Renal cortical epithelial cell (primary cell): ENCODE results near the gene PSMB2. TPM values are rescaled to one million over a fixed set of nuclear protein-coding genes. Genes with fewer than 3 reads are reported as not detected.
A peak's percentile ranks its signal among the peaks of the same experiment; 100 is the strongest.

Experiments
- DNase-seq: peaks from one replicate; pipeline ENCODE4 v3.0.0-alpha.2; 2011; ENCODE audit warnings: low read depth
- total RNA-seq: library from RNA; depleted of rRNA; stranded (reverse); fragments of >200 nt; gene quantifications from 2 replicates; pipeline ENCODE4 v1.2.3, GENCODE V29; 2014

PSMB2 gene
- total RNA-seq, 1 donor from 2014 or later: 31.5 TPM

DNA sequence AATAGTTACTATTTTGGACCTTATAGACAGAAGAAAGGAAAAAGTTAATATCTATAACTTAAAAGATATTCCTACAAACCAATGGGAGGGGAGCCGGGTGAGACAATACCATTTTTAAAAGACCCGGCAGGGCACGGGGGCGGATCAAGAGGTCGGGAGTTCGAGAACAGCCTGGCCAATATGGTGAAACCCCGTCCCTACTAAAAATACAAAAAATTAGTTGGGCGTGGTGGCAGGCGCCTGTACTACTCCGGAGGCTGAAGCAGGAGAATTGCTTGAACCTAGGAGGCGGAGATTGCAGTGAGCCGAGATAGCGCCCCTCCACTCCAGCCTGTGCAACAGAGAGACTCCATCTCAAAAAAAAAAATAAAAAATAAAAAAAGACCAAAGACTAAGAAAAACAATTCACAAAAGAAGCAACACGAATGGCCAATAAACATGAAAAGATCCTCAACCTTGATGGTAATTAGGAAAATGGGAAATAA, 1.2 kb upstream of the PSMB2 start:
- DNase-seq: no peak

DNA sequence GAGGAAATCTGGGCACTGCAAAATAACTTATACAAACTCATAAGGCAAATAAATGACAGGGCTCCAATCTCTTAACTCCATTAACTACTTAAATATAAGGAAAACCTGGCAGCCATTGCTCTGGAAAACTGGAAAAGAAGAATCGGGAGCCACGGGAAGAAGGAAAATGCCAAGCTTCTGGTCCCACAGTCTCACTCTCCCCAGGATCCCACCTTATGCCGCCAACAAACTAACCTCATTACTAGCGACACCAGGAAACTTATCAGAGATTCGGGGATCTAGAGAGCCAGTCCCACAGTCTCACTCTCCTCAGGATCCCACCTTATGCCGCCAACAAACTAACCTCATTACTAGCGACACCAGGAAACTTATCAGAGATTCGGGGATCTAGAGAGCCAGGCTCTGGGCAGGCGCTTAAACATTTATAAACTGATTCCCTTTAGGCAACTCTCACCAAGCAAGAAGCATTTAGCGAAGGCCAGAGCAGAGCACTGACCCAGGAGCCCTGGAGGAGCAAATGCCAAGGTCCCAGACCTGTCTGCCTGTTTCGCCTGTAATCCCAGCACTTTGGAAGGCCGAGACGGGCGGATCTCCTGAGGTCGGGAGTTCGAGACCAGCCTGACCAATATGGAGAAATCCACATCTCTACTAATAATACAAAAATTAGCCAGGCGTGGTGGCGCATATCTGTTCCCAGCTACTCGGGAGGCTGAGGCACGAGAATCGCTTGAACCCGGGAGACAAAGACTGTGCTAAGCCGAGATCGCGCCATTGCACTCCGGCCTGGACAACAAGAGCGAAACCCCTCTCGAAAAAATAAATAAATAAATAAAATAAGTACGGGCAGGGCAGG, 720 bp downstream of the PSMB2 start:
- DNase-seq: no peak

DNA sequence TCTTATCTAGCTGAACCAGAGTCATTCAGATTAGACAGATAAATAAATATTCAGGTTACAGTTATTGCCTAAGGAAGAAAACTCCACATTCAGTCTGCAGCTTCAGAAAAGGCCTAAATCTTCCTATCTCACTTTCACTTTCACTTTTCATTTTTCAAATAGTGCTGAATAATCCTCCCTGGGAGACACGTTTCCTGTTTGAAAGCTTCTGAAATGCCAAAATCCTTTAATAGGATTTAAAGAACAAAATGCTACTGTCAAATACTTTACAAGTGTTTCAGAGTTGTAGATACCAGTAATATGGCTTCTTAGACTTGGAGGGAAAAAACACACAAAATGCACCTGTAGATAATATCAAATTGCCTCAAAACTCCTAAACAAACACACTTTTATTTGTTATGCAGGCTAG, 3.9 kb downstream of the PSMB2 start:
- DNase-seq: peak; percentile 57

DNA sequence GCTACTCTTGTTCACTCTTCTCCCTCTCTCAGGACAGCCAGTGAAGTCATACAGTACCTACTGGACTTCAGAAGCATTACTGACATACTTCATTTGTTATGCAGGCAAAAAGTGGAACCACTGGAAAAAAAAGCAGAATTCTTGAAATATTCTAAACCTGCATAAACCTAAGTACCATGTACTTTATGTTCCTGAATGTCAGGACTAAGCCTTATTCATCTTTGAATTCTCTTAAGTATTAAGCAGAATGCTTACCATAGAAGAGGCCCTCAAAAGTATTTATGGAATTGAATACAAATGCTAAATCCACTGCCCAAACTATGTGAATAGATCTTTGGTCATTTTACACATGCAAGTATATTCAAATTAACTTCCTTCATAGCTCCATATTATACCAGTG, 7.8 kb downstream of the PSMB2 start:
- DNase-seq: no peak

DNA sequence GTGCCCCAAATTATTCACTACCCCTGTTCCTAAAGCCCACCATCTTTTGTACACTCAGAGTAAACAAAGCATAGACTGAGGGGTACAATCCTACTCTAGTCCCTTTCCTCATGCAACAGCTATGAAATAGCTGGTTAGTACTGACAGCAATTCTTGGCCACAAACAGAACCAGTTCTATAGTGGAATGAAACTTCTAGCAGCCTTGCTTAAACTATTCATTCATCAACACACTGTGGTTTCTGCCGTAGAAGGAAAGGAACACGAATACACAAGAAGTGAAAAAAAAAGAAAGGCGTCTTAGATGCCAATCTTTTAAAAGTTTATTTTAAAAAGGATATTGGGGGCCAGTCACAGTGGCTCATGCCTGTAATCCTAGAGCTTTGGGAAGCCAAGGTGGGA, 9.9 kb downstream of the PSMB2 start:
- no peak for DNase-seq

DNA sequence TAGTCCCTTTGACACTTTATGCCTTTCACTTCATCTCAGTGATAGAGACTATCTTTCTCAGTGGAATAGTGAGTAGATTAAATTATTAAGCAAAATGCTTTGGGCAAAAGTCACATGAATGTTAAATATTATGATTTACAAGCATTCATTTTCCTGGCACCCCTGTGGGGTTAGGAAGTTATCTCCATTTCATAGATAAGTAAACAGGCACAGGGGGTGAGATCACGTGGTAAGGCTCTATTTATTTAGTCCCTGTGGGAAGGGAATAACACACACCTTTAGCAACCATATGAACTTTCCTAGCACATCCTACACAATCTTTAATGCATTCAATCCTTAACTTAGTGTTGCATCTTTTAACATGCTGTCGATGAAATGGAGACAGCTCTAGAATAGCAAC, 12.3 kb downstream of the PSMB2 start:
- DNase-seq: no peak

DNA sequence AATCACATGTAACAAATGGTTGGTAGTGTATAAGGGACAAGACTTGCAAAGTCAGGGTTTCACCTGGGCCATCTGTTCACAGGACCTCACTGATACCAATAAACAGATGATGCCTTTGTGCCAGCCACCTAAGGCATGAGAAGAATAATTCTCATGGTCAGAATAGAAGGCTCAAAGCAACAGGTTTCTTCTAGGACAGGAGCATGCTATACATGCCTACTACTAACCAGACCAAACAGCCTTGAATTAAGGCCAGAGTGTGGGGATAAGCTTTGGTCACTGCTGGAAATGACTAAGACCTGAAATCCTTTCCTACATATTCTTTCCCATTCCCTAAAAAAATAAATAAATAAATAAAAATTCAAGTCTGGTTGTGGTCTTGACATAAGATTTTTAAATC, 17.5 kb downstream of the PSMB2 start:
- no peak for DNase-seq

DNA sequence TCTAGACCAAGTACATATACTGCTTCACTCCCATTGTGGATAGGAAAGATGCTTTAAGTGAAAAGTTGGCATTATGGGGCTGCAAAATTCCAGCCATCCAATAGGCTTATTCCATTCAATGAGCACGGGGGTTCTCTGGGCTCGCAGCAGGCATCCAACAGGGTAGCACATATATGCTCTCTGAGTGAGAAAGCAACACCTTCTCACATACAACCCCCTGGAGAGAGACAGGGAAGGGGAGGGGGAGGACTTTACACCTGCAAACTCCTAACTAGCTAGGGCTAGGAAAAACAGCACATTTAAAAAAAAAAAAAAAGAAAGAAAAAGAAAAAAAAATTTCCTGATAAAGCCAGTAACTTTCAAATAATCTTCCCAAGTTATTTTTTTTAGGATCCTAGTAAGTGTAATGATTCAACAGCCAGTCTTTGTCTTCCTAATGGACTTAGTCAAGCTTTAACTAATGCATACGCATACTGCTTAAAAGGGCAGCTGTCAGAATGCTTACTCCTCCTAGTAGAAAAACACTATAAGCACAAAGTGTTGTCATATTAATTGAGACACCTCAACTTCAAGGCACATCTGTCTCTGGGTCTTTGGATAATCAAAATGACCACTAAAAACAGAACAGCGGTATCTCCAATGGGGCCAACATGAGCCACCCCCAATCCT, 18.7 kb downstream of the PSMB2 start:
- DNase-seq: no peak

DNA sequence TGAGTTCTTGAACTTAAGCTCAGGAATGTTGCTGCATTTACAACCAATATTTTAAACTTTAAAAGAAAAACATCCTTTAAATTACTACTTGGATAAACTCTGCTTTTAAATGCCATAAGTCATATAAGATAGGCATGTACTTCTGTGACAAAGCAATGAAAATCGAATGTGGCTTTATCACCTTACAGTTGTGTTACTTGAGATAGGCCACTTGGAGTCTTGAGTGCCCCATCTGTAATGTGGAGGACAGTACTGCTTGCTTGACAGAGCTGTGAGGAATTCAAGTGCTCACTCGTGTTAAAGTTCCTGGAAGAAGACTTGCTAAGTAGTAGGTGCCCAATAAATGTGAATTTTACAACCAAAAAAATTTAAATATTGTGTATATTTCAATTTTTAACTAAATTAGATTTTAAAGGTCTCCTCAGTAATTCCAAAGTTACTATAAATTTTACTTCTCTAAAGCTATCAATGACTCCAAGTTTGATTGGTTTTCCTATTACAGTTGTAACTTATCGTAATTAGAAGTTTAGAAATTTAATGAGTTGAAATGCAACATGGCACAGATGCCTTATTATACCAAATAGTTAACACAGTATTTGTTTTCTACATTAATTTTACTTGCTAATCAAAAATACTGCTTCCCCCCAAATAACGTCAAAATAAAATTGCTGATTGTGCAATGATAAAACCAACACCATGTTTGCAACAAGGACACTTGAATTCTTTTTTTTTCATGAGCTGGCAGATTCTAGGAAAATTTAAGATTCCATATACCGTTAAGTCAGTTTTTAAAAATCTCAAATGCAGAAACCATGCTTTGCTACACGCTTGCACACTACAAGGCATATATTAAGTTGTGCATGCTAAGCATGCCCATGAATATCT, 21.8 kb downstream of the PSMB2 start:
- DNase-seq: no peak

DNA sequence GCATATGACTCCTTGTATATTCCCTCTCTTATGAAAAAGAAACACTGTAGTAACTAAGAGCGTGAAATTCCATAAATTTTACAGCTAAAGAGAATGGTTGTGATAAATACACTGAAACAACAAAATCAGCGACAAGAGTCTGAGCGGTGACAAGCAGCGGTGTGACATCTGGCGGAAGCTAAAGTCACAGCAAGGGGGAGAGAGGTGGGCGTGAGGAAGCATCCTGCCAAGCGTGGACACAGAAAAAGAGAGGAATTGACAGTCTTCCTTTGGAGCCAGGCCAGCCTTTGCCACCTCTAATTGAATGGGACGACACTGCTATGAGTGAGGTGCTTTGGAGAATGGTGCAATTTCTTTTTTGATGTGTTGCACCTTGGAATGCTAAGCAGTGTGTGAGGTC, 25.9 kb downstream of the PSMB2 start:
- DNase-seq: no peak

DNA sequence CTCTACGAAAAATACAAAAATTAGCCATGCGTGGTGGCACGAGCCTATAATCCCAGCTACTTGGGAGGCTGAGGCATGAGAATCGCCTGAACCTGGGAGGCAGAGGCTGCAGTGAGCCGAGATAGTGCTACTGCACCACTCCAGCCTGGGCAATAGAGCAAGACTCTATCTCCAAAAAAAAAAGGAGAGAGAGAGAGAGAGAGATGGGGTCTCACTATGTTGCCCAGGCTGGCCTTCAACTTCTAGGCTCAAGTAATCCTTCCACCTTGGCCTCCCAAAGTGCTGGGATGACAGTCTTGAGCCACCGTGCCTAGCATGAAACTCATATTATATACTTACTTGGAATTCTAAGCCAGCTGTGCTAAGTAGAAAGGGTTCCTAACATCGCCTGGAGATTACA, 29.7 kb downstream of the PSMB2 start:
- no peak for DNase-seq

DNA sequence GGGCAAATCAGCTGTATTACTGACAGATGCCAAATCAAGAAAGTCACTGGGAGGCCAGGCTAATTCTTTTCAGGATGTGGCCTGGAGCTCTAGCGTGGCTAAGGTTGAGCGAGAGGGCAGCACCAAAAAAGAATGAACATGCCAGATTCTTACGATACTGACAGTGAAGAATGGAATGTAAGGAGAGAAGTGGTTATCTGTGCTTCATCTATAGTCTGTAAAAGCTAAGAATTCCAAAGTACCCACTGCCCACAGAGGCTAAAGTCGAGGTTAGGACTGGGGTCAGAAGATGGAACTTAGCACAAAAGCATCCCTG, 35.5 kb downstream of the PSMB2 start:
- peak; percentile 6 for DNase-seq

DNA sequence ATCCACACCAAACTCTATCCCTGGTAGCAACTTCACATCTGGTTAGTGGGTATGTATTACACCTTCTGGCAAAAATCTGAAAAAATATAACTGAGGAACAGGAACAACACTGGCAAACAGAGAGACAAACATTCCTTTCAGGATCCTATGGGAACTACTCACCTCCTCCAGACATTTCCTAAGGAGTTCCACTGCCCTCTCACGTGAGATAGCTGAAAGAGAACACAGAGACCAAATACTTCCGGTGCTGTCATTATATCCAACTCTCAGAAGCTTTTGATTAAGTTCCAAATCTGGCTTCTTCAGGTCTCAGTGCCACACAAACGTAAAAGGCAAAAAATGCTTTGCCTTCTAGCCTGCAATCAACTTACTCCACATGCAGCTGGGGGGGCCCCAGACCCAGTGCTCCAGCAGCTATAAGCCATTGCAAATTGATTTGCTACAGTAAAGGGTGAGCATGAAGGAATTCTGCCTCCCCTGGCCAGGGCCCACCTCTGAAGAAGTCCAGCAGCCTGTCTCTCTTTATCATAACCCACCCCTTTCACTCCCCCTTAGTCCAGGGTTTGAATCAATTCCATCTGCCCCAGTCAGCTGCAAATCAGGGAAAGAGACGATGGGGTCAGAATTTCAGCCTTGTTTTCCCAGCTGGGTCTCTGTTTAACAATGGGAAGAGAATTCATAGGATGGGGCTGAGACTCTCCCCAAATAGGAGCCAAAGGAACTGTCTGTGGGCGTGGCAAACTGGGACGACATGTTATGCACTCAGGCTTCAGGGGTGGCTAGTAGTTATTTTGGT, 36.1 kb downstream of the PSMB2 start:
- DNase-seq: no peak

DNA sequence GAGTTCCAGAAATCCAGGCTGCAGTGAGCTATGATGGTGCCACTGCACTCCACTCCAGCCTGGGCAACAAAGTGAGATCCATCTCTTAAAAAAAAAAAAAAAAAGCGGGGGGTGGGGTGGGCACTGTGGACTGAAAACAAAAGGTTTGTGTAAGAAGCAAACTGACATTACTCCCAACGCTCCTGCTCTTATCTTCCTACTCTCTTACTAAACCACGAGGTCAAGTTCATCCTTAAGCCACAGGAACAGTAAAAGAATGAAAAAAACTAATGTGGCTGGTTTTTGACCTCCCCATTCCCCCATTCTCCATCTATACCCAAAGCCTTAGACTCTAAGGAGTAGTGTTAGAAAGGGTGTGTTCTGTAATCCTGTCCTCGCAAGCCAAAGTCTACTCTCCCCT, 37.4 kb downstream of the PSMB2 start:
- no peak for DNase-seq

DNA sequence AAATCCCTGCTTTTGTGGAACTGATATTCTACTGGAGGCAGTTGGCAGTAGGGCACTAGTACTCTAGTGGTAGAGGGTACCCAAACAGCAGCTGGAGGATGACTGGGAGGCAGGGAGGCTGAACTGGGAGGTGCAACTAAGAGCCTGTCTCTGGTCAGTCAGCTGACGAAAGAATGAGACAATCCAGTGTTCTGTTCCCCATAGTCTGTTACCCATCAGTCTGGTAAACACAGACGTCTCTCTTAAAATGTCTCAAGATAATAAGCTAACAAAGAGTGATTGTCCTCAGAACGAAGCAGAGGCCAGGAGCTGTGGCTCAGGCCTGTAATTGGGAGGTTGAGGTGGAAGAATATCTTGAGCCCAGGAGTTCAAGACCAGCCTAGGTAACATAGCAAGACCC, 37.9 kb downstream of the PSMB2 start:
- no peak for DNase-seq

DNA sequence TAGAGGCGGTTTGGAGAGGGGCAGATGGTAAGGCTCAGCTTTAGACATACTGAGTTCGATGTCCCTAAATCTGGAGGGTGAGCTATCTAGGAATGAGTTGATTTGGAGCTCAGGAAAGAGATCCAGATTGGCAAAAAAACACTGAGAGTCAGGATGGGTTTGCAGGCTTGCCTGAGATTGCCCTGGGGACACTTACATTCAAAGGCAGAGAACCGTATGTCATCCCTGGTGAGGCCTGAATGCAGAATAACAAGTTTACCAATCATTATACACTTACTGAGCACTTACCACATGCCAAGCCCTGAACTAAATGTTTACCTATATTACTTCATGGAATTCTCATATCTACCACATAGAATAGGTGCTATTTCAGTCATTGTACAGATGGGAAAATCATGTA, 40.7 kb downstream of the PSMB2 start:
- DNase-seq: no peak

DNA sequence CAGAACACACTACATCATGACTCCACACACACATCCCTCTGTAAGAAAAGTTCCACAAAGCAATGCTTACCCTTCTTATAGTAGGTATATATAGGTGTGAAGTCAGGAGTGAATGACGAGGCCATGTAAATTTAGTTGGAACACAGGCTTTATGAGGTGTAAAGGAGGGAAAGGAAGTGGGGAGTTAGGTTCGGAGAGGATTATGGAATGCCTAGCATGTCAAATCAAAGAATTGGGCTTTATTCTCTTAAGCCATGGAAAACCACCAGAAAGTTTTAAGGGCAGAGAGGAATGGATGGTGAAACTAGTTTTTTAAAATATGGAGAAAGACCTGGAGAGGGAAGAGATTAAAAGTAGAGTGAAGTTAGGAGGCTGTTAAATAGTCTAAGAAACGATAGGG, 41.9 kb downstream of the PSMB2 start:
- no peak for DNase-seq

DNA sequence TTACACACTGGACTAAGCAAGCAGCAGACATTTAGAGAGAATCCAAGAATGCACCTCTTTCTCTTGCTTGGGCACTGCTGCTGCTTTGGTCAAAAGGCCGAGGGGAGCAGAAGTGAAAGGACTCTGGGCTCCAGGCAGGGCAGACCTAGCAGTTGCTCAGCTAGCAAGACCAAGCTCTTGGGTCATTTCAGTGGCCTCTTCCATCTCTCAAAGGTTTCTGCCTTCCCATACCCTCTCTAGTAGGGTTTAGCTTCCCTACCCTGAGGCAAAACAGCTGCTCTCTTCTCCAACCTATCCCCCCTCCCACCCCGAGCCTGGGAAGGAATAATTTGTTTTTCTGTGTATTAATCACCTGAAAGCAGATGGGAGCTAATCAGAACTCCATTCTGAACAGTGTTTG, 42.4 kb downstream of the PSMB2 start:
- DNase-seq: no peak

DNA sequence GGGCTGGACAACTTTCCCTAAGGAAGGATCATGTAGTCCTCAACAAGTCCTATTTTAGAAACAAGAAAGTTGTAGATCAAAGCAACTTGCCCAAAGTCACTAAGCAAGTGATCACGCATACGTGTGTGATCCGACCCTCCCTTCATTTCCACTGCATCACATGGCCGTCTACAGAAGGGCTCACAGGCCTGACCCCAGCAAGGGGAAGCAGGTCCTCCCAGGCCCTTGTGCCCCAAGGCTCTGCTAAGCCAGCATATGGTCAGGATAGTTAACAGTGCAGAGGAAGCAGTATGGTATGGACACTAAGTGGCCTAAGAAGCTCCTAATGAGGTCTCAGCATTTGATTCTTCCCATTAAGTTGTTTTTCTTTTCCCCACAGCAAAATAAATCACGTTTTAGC, 43.5 kb downstream of the PSMB2 start:
- no peak for DNase-seq

DNA sequence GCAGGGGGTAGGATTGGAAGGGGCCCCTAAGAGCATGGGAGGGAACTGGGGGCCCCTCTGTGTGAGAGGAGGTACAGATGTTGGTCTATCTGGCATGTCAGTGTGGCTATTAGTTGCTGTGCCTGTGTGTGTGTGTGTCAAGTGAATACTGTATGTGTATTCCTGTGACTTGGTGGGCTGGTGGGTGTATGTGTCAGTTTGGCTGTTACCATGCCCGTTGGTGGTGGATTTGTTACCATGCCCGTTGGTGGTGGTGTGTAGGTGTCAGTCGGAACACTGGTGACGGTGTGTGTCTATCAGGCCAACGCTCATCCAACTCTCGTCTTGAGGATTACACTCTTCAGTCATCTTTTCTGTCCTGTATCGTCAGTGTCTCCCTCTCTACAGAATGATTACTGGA, 45.6 kb downstream of the PSMB2 start:
- no peak for DNase-seq

DNA sequence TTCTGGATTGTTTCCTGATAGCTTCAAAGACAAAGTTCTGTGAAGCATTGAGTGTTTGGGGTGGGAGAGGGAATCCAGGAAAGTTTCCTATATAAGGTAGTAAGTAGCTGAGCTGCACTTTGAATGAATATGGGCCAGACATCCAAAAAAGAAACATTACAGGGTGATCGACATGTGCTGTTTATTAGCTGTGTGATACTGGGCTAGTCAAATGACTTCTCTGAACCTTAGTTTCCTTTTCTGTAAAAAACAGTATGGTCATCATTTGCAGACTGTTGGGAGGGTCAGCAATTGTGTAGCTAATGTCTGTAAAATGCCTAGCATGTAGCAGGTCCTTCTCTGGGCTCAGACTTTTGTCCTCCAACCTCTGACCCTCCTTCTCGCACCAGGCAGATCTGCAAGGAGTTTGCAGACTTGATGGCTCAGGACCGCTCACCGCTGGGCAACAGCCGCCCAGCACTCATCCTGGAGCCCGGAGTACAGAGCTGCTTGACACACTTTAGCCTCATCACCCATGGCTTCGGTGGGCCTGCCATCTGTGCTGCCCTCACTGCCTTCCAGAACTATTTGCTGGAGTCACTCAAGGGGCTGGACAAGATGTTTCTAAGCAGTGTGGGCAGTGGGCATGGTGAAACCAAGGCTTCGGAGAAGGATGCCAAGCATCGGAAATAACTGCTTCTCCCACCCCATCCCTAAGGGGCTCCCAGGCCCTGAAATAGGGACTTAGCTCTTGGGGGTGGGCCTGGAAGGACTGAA, 47.1 kb downstream of the PSMB2 start:
- no peak for DNase-seq
